Parathyroid adenoma (tissue), 2 donors: ENCODE data around the gene MANSC1.

Experiments used
- H2AFZ ChIP-seq: fragments of 300-600 bp; sonication (generic); one replicate; pipeline ENCODE4 v1.7.0; 2017; ENCODE audit warnings: antibody characterized with exemption, mild to moderate bottlenecking
- H3K27ac ChIP-seq: fragments of 300-600 bp; sonication (generic); one replicate; pipeline ENCODE4 v1.7.0; 2017
- H3K27me3 ChIP-seq: fragments of 300-600 bp; sonication (generic); one replicate; pipeline ENCODE4 v1.7.0; 2017; ENCODE audit warnings: low read length; ENCODE audit not compliant: control insufficient read depth, insufficient read depth
- H3K36me3 ChIP-seq: fragments of 300-600 bp; sonication (generic); one replicate; pipeline ENCODE4 v1.7.0; 2017; ENCODE audit warnings: low read length; ENCODE audit not compliant: control insufficient read depth, insufficient read depth
- H3K4me1 ChIP-seq: fragments of 300-600 bp; sonication (generic); one replicate; pipeline ENCODE4 v1.7.0; 2017; ENCODE audit warnings: control low read depth
- H3K4me2 ChIP-seq: fragments of 300-600 bp; sonication (generic); one replicate; pipeline ENCODE4 v1.7.0; 2017; ENCODE audit warnings: low read length
- H3K4me3 ChIP-seq: fragments of 300-600 bp; sonication (generic); one replicate; pipeline ENCODE4 v1.7.0; 2017; ENCODE audit warnings: low read depth, low read length
- H3K79me2 ChIP-seq: fragments of 300-600 bp; sonication (generic); one replicate; pipeline ENCODE4 v1.7.0; 2017; ENCODE audit warnings: control low read depth
- H3K9ac ChIP-seq: fragments of 300-600 bp; sonication (generic); one replicate; pipeline ENCODE4 v1.7.0; 2017; ENCODE audit warnings: mild to moderate bottlenecking
- H3K9me3 ChIP-seq: fragments of 300-600 bp; sonication (generic); one replicate; pipeline ENCODE4 v1.7.0; 2017; ENCODE audit warnings: low read length; ENCODE audit not compliant: control insufficient read depth
- TF ChIP-seq, protein P1 (sequence below): fragments of 300-600 bp; sonication (generic); IDR thresholded peaks from one replicate; pipeline ENCODE4 v1.7.0; 2017; ENCODE audit warnings: antibody characterized with exemption, mild to moderate bottlenecking
- donor health status: primary hyperparathyroidism.

MANSC1 gene

DNA sequence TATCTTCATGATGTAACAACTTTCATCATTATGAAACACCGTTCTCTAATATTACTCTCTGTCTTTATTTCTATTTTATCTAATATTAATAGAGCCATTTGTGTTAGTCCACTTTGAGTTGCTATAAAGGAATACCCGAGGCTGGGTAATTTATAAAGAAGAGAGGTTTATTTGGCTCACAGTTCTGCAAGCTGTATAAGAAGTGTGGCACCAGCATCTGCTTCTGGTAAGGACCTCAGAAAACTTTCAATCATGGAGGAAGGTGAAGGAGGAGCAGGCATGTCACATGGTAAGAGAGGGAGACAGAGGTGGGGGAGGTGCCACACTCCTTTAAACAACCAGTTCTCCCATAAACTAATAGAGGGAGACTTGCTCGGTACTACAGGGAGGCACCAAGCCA, 31.9 kb upstream of the MANSC1 start:
- Histone ChIP-seq H3K4me2 (no peak overlapping the region), H3K4me3 (no peak overlapping the region), H3K27ac (no peak overlapping the region), H3K79me2 (peaks cover 16% of the 10 kb centered on the region), H3K9ac (no peak overlapping the region), H3K36me3 (no peaks in the 10 kb centered on the region), H3K4me1 (no peaks in the 10 kb centered on the region), H3K9me3 (no peaks in the 10 kb centered on the region), H2AFZ (no peak overlapping the region), H3K27me3 (no peaks in the 10 kb centered on the region)
- TF ChIP-seq, protein P1, sequence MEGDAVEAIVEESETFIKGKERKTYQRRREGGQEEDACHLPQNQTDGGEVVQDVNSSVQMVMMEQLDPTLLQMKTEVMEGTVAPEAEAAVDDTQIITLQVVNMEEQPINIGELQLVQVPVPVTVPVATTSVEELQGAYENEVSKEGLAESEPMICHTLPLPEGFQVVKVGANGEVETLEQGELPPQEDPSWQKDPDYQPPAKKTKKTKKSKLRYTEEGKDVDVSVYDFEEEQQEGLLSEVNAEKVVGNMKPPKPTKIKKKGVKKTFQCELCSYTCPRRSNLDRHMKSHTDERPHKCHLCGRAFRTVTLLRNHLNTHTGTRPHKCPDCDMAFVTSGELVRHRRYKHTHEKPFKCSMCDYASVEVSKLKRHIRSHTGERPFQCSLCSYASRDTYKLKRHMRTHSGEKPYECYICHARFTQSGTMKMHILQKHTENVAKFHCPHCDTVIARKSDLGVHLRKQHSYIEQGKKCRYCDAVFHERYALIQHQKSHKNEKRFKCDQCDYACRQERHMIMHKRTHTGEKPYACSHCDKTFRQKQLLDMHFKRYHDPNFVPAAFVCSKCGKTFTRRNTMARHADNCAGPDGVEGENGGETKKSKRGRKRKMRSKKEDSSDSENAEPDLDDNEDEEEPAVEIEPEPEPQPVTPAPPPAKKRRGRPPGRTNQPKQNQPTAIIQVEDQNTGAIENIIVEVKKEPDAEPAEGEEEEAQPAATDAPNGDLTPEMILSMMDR = no peak

DNA sequence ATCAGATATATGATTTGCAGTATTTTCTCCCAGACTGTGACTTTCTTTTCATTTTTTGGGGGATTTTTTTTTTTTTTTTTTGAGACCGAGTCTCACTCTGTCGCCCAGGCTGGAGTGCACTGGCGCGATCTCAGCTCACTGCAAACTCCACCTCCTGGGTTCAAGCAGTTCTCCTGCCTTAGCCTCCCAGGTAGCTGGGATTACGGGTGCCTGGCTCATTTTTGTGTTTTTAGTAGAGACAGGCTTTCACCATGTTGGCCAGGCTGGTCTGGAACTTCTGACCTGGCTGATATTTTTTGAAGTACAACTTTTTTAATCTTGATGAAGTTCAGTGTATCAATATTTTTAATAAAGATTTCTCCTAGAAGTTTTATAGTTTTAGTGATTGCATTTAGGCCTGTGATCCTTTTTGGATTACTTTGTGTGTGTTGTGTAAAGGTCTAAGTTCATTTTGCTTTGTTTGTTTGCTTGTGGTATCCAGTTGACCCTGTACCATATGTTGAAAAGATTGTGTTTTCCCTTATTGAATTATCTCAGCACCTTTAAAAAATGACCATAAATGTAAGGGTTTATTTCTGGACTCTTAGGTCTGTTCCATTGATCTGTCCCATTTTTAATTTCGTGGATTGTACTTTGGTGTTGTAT, 31.0 kb upstream of the MANSC1 start:
- peaks cover 19% of the 10 kb centered on the region for H3K79me2 ChIP-seq
- H3K4me2 ChIP-seq = no peak overlapping the region
- no peaks in the 10 kb centered on the region for H3K27me3 ChIP-seq
- no peaks in the 10 kb centered on the region for H3K36me3 ChIP-seq
- H3K4me1 ChIP-seq = no peaks in the 10 kb centered on the region
- H3K9ac ChIP-seq = no peak overlapping the region
- H2AFZ ChIP-seq = no peak overlapping the region
- H3K4me3 ChIP-seq = no peak overlapping the region
- TF ChIP-seq, protein P1 = no peak
- H3K27ac ChIP-seq = no peak overlapping the region
- no peaks in the 10 kb centered on the region for H3K9me3 ChIP-seq

DNA sequence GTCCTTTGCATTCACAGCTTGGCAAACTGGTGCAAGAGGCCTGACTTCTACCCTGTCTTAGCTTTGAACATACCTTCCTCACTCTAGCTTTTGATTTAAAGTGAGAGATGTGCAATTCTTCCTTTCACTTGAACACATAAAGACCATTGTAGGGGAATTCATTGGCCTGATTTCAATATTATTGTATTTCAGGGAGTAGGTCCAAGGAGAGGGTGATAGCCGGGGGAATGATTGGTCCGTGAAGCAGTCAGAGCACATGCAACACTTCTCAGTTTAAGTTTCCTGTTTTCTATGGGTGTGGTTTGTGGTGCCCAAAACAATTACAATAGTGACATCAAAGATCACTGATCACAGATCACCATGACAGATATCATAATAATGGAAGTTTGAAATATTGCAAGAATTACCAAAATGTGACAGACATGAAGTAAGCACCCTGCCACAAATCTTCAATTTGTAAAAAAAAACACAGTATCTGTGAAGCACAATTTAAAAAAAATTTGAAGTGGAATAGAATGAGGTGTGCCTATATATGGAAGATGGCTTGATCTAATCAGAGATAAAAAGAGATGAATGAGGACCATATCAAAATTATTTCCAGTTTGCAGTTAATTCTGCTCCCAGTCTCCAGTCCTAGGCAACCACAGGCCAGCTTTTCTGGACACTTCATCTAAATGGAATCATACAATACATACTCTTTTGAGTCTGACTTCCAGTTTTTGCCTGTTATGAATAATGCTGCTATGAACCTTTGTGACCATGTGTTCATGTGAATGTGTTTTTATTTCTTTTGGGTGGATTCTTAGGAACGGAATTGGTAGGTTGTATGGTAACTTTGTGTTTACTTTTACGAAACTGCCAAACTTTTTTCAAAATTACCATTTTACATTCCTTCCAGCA, 30.0 kb upstream of the MANSC1 start:
- no peaks in the 10 kb centered on the region for H3K9me3 ChIP-seq
- no peaks in the 10 kb centered on the region for H3K4me1 ChIP-seq
- no peaks in the 10 kb centered on the region for H3K27me3 ChIP-seq
- H3K27ac ChIP-seq = no peak overlapping the region
- TF ChIP-seq, protein P1 = no peak
- H3K9ac ChIP-seq = no peak overlapping the region
- no peak overlapping the region for H2AFZ ChIP-seq
- peaks cover 18% of the 10 kb centered on the region for H3K79me2 ChIP-seq
- H3K4me3 ChIP-seq = no peak overlapping the region
- no peak overlapping the region for H3K4me2 ChIP-seq
- H3K36me3 ChIP-seq = no peaks in the 10 kb centered on the region

DNA sequence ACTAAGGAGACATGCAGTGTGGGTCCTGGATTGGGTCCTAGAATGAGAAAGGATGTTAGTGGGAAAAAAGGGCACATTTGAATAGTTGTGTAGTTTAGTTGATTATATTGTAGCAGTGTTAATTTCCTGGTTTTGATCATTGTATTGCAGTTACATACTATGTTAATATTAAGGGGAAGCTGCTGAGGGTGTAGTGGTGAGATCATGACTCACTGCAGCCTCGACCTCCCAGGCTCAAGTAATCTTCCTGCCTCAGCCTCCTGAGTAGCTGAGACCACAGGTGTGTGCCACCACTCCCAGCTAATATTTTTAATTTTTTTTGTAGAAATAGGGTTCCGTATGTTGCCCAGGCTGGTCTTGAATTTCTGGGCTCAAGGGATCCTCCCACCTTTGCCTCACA, 28.6 kb upstream of the MANSC1 start:
- Histone ChIP-seq H3K79me2 (peaks cover 12% of the 10 kb centered on the region), H3K27ac (no peak overlapping the region), H3K4me3 (no peak overlapping the region), H3K4me2 (no peak overlapping the region), H2AFZ (no peak overlapping the region), H3K36me3 (no peaks in the 10 kb centered on the region), H3K27me3 (no peaks in the 10 kb centered on the region), H3K9me3 (no peaks in the 10 kb centered on the region), H3K9ac (no peak overlapping the region), H3K4me1 (no peaks in the 10 kb centered on the region)
- TF ChIP-seq, protein P1 = no peak
